GM21381 (cell line): ENCODE data around the gene ZNF285.
"Not testable (repeated sequence)": the region's sequence is repeated elsewhere in the genome, so short reads cannot be mapped to it uniquely, and the experiment has no call there.

ENCODE experiments used
- ATAC-seq: cut with Tn5 transposase; IDR thresholded peaks from one replicate; pipeline ENCODE4 v1.9.1; 2021; ENCODE audit warnings: mild to moderate bottlenecking, moderate library complexity; ENCODE audit not compliant: unreplicated experiment

Gene ZNF285

GRCh38 chr19:44401139-44402115 lies at the start of gene ZNF285:
TSS of gene ZNF285 (minus strand) at chr19:44401608. CDS start at chr19:44397213, 4,395 bp downstream.
- ATAC-seq, result peak; percentile 78

DNA sequence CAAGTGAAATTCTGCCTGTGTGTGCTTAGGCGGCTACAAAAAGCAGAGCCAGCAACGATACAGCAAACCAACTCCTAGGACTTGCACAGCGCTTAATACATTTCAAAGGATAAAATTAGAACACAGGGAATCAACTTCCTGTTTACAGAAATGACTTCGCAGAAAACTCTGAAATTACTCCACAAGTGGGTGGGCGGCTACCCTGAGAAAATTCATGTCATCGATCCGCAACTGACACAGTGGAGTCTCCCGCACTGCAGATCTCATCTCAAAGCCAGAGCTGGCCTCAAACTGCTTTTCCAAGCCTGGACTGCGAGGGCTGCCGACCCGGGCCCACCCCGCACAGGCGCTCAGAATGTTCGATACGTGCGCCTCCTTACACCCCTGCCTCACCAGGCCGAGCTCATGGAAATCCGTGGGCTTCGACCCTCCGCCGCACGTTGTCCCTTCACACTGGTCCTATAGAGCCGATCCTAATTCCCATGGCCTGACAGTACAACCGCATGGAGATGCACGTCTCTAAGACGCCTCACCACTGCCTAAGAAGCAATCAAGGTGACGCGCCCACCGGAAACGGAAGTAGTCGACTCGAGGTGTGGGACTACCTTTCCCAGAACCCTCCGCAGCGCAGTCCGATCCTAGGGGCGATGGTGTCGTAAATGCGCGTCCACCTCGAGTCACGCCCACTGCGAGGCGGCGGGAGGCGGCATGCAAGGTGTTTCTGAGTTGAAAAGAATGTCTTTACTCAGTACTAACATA lies 46.7 kb upstream of the ZNF285 start, which contains the start of gene ZNF229:
Gene ZNF229, minus strand, starts transcription at position 557 of the 759 bp plus-strand sequence. CDS start 5,625 bp downstream, outside the sequence.
- ATAC-seq, result no peak

- no peak for ATAC-seq
These were observed 37.0 kb upstream of the ZNF285 start for GRCh38 chr19:44438441-44438840.

GRCh38 chr19:44435441-44435840 lies 34.0 kb upstream of the ZNF285 start:
- no peak for ATAC-seq

- no peak for ATAC-seq
These were observed 29.5 kb upstream of the ZNF285 start for GRCh38 chr19:44430956-44431355.

- ATAC-seq, result not testable (repeated sequence)
These were observed 14.1 kb upstream of the ZNF285 start for GRCh38 chr19:44415553-44415952.

- not testable (repeated sequence) for ATAC-seq
These were observed 12.1 kb downstream of the ZNF285 start for GRCh38 chr19:44389268-44389667.

- ATAC-seq, result no peak
These were observed 26.6 kb downstream of the ZNF285 start for GRCh38 chr19:44374789-44375188.

- ATAC-seq, result no peak
These were observed 29.5 kb downstream of the ZNF285 start for GRCh38 chr19:44371815-44372480.

GRCh38 chr19:44367024-44367423 lies 34.4 kb downstream of the ZNF285 start:
- no peak for ATAC-seq

- no peak for ATAC-seq
These were observed 44.9 kb downstream of the ZNF285 start, which contains the start of gene ZNF112 for GRCh38 chr19:44356383-44357111. TSS of gene ZNF112 (minus strand) at chr19:44356680. CDS start at chr19:44340539, 16,141 bp downstream.

- ATAC-seq, result no peak
These were observed 54.9 kb downstream of the ZNF285 start for GRCh38 chr19:44346556-44346955.

GRCh38 chr19:44345959-44346358 lies 55.4 kb downstream of the ZNF285 start:
- ATAC-seq, result no peak

DNA sequence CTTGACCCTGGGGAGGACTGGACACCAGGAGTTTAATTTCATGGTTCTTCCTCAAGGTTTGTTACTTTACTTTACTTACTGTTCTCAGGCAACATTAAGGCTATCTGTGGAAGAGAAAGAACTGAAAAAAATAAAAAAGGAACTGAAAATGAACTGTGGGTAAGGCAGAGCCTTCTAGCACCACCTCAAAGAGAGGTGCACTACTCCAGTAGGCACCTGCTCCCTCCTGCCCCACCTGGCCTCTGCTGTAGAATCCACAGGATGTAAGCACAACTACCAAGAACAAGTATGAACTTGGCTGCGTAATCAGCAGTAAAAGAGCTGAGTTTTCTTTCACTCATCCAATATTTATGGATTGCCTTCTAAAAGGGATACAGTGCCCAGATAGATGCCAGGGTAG lies 57.2 kb downstream of the ZNF285 start:
- no peak for ATAC-seq

DNA sequence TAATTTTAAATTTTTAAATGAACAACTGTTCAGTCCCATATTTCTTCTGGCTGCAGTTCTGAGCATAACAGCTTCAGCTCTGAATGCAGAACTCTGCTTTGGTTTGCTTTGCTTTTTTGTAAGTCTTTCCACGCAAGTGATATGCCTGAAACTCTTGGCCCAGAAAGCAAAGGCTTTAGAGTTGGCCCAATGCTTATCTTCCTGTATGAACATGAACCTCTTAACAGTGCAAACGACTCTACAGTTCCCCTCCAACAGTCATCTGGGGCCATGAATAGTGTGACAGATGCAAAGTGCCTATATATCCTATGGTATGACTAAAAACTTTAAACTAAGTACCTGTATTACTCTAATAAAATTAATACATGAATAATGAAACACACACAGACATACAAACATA lies 59.6 kb downstream of the ZNF285 start:
- no peak for ATAC-seq

DNA sequence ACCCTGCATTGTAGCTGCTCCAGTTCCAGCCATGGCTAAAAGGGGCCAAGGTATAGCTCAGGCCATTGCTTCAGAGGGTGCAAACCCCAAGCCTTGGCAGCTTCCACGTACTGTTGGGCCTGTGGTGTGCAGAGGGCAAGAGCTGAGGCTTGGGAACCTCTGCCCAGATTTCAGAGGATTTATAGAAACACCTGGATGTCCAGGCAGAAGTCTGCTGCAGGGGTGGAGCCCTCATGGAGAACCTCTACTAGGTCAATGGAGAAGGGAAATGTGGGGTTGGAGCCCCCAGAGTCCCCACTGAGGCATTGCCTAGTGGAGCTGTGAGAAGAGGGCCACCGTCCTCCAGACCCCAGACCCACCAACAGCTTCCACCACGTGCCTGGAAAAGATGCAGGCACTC lies 66.8 kb downstream of the ZNF285 start:
- ATAC-seq, result not testable (repeated sequence)
